Gastrocnemius medialis (tissue), 4 donors: ENCODE results near the gene AIFM2. TPM values are rescaled to one million over a fixed set of nuclear protein-coding genes. Genes with fewer than 3 reads are reported as not detected.

ENCODE experiments used
- ATAC-seq, 2 donors: fragments of 150-250 bp; one replicate each; pipeline ENCODE4 v1.9.1; 2016
- DNase-seq, 2 donors: peaks; one replicate each; pipeline ENCODE4 v3.0.0-alpha.2; 2019
- H3K27ac ChIP-seq, 4 donors: fragments of 200-600 bp; sonication (generic); 1 replicate in 1 of 4; 2 replicates in 3 of 4; pipeline ENCODE4 v1.5.1; 2016 to 2018; ENCODE audit warnings: mild to moderate bottlenecking in 2 of 4, moderate library complexity in 1 of 4
- H3K27me3 ChIP-seq, 3 donors: fragments of 200-600 bp; sonication (generic) in 2 of 3; 1 replicate in 1 of 3; 2 replicates in 2 of 3; pipeline versions ENCODE4 v1.5.1 to v1.6.0; 2016 to 2019; ENCODE audit warnings: mild to moderate bottlenecking in 1 of 3, moderate library complexity in 1 of 3
- H3K36me3 ChIP-seq, 2 donors: fragments of 200-600 bp; sonication (generic) in 1 of 2; one replicate each; pipeline ENCODE4 v1.5.1; 2017 to 2018
- H3K4me1 ChIP-seq, 2 donors: fragments of 200-600 bp; sonication (generic) in 1 of 2; one replicate each; pipeline ENCODE4 v1.5.1; 2016 to 2017; ENCODE audit warnings: mild to moderate bottlenecking in 2 of 2
- H3K4me3 ChIP-seq, 4 donors: fragments of 200-600 bp; sonication (generic) in 3 of 4; 1 replicate in 1 of 4; 2 replicates in 3 of 4; pipeline ENCODE4 v1.5.1; 2016 to 2019; ENCODE audit warnings: mild to moderate bottlenecking in 2 of 4
- H3K9me3 ChIP-seq, 3 donors: fragments of 200-600 bp; sonication (generic) in 2 of 3; 1 replicate in 1 of 3; 2 replicates in 2 of 3; pipeline ENCODE4 v1.5.1; 2016 to 2019
- CTCF ChIP-seq, 5 experiments: fragments of 450-650 bp in 3 of 5; fragments of 200-600 bp in 2 of 5; sonication (generic) in 2 of 5; IDR thresholded peaks in 4 of 5; conservative IDR thresholded peaks in 1 of 5; 1 replicate in 4 of 5; 2 replicates in 1 of 5; pipeline ENCODE4 v1.5.1; 2016 to 2019; ENCODE audit warnings: antibody characterized with exemption in 5 of 5, mild to moderate bottlenecking in 3 of 5, moderate library complexity in 3 of 5
- POLR2A ChIP-seq, 2 donors: fragments of 450-650 bp; IDR thresholded peaks; one replicate each; pipeline ENCODE4 v1.6.1; 2017; ENCODE audit warnings: antibody characterized with exemption in 2 of 2, mild to moderate bottlenecking in 2 of 2, moderate library complexity in 2 of 2
- in situ Hi-C, 4 donors: fragments of 200-750 bp; cut with MboI; loops; one replicate each; pipeline versions ENCODE4 v1.15.0 to v1.8.0; 2017; ENCODE audit warnings: low sequenced_read_pairs in 4 of 4
- intact Hi-C: fragments of 100-400 bp; cut with DNase I; formaldehyde crosslinking; loops from one replicate; pipeline ENCODE4 v1.15.1; 2023; ENCODE audit warnings: low total_unique reads
- total RNA-seq, 4 donors: library from RNA; depleted of rRNA; stranded (reverse); fragments of >200 nt; gene quantifications; one replicate each; pipeline versions ENCODE4 v1.1.0 to v1.2.3, GENCODE V29; 2016

The AIFM2 gene
- total RNA-seq, 4 donors from 2014 or later, result 6.8 to 11.0 (median 9.8) TPM

- Histone ChIP-seq H3K27me3 (no peaks in the 10 kb centered on the region), H3K4me3 (no peak overlapping the region), H3K9me3 (no peaks in the 10 kb centered on the region), H3K27ac (no peak overlapping the region), H3K36me3 (peaks cover 0 to 4% of the 10 kb centered on the region in 2 donors), H3K4me1 (no peaks in the 10 kb centered on the region)
- no peak for ATAC-seq
- TF ChIP-seq CTCF (IDR thresholded peaks at IDR 0.05 in 4 of 5, conservative IDR thresholded peaks at IDR 0.05 in 1 of 5) (no peak), POLR2A (IDR thresholded peaks at IDR 0.05) (no peak)
- no peak for DNase-seq
- in situ Hi-C loops (no loop called here), intact Hi-C loops (no loop called here)
Measured at GRCh38 chr10:70074971-70075370, 57.7 kb downstream of the AIFM2 start.

GRCh38 chr10:70074165-70074564 lies 58.5 kb downstream of the AIFM2 start:
- intact Hi-C loops (no loop called here), in situ Hi-C loops (no loop called here)
- H3K36me3 ChIP-seq, result peaks cover 0 to 4% of the 10 kb centered on the region in 2 donors
- no peak for TF ChIP-seq POLR2A (IDR thresholded peaks at IDR 0.05)
- TF ChIP-seq CTCF (IDR thresholded peaks at IDR 0.05 in 4 of 5, conservative IDR thresholded peaks at IDR 0.05 in 1 of 5), result no peak
- H3K27me3 ChIP-seq, result no peaks in the 10 kb centered on the region
- no peak overlapping the region for H3K27ac ChIP-seq
- DNase-seq (no peak), ATAC-seq (no peak)
- no peak overlapping the region for H3K4me3 ChIP-seq
- no peaks in the 10 kb centered on the region for H3K9me3 ChIP-seq
- H3K4me1 ChIP-seq, result no peaks in the 10 kb centered on the region

GRCh38 chr10:70070834-70071233 lies 61.8 kb downstream of the AIFM2 start:
- H3K9me3 ChIP-seq, result no peaks in the 10 kb centered on the region
- intact Hi-C loops, result no loop called here
- in situ Hi-C loops, result no loop called here
- H3K27ac ChIP-seq, result no peak overlapping the region
- no peak for ATAC-seq
- no peaks in the 10 kb centered on the region for H3K4me1 ChIP-seq
- DNase-seq, result no peak
- no peaks in the 10 kb centered on the region for H3K27me3 ChIP-seq
- H3K36me3 ChIP-seq, result peaks cover 0 to 4% of the 10 kb centered on the region in 2 donors
- no peak for TF ChIP-seq CTCF (IDR thresholded peaks at IDR 0.05 in 4 of 5, conservative IDR thresholded peaks at IDR 0.05 in 1 of 5)
- TF ChIP-seq POLR2A (IDR thresholded peaks at IDR 0.05), result no peak
- no peak overlapping the region for H3K4me3 ChIP-seq

GRCh38 chr10:70069346-70069745 lies 63.3 kb downstream of the AIFM2 start:
- Histone ChIP-seq H3K4me3 (no peak overlapping the region), H3K27ac (no peak overlapping the region), H3K4me1 (no peaks in the 10 kb centered on the region), H3K36me3 (no peaks in the 10 kb centered on the region), H3K9me3 (no peaks in the 10 kb centered on the region), H3K27me3 (no peaks in the 10 kb centered on the region)
- TF ChIP-seq POLR2A (IDR thresholded peaks at IDR 0.05) (no peak), CTCF (IDR thresholded peaks at IDR 0.05 in 4 of 5, conservative IDR thresholded peaks at IDR 0.05 in 1 of 5) (no peak)
- in situ Hi-C loops (no loop called here), intact Hi-C loops (no loop called here)
- DNase-seq (no peak), ATAC-seq (no peak)

- no peaks in the 10 kb centered on the region for H3K4me1 ChIP-seq
- H3K36me3 ChIP-seq, result no peaks in the 10 kb centered on the region
- H3K27ac ChIP-seq, result no peak overlapping the region
- no peak for ATAC-seq
- in situ Hi-C loops (no loop called here), intact Hi-C loops (no loop called here)
- TF ChIP-seq POLR2A (IDR thresholded peaks at IDR 0.05), result no peak
- H3K9me3 ChIP-seq, result no peaks in the 10 kb centered on the region
- no peaks in the 10 kb centered on the region for H3K27me3 ChIP-seq
- H3K4me3 ChIP-seq, result no peak overlapping the region
- no peak for DNase-seq
Measured at GRCh38 chr10:70068925-70069324, 63.7 kb downstream of the AIFM2 start.
